LoVo (cell line): ENCODE results near the gene TCAIM.

Experiments
- DNase-seq: peaks from one replicate; pipeline ENCODE4 v3.0.0-alpha.2; 2016; ENCODE audit warnings: low spot score

The TCAIM gene

DNA sequence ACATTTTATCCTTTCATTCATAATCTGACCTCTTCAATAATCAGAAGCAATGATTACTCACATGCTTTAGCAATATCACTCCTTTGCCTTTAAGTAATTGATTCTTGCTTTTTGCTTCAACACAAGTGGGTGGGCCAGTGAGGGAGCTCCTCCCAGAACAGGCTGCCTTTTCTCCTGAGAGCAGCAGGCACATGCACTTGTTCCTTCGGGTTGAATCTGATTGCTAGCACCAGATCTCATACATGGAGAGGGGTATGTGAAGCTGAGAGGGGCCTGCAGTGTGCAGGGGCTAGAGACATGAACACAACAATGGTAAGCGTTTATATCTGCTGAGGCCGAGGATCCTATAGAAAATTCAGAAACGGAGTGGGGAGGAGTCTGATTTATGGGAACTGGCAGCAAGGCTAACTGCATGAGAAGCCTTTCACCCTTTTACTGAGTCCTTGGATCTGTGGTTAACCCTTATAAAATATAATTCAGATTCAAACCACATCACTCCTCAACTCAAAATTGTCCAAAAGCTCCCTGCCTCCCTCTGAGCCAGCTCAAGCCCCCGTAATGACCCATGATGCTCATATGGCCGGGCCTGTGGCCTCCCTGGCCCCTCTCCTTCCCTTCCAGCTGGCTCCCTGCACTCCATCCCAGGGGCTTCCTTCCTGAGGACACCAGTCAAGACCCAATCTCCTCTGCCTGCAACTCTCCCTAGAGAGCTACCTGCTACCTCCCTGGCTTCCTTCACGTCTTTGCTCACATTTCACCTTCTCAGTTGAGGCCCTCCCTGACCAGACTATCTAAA, 106.5 kb downstream of the TCAIM start:
- no peak for DNase-seq

DNA sequence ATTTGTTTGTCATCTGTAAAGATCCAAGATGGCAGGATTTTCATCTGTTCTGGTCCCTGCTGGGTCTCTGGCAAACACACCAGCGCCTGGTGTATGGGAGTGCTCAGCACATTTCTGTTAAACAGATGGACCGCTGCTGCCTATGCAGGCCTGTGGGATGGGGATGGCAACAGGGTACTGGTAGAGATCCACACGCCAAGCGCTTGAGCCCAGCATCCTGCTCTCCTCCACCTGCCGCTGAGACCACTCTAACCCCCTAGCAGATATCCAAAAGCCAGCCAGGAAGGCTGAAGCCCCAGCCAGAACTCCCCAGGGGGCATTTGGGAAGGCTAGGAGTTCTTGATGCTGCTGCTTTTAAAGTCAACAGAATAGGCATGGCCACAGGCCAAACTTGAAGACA, 107.2 kb downstream of the TCAIM start:
- DNase-seq = no peak

DNA sequence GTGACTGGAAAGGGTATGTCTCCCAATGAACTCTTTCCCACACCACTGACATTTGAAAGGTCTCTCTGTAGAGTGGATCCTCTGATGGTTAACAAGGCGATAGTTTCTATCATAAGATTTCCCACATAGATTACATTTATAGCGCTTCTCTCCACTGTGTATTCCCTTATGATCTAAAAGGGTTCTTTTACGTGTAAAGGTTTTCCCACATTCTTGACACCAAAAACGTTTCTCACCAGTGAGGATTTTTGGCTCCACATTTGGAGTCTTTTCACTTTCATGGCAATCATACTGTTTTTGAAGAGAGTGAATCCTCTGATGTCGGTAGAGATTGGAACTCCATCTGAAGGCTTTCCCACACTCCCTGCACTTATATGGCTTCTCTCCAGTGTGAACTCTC, 108.4 kb downstream of the TCAIM start:
- DNase-seq = no peak

DNA sequence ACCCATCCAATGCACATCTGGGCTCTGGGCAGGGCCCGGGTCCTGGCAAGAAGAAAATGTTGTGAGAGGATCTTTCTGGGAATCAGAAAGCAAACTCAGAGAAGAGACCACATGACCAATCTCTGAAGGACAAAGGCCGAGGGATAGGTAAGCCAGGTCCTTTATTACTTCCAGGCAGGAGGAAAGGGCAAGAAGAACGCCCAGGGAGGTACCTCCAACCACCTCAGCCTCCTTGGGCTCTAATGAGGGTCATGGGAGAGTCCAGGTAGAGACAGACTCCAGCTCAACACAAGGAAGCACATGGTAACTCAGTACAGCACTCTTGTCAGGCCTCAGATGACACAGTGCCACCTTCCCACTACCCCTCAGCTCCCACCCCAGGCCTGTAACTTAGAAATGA, 112.9 kb downstream of the TCAIM start:
- no peak for DNase-seq

DNA sequence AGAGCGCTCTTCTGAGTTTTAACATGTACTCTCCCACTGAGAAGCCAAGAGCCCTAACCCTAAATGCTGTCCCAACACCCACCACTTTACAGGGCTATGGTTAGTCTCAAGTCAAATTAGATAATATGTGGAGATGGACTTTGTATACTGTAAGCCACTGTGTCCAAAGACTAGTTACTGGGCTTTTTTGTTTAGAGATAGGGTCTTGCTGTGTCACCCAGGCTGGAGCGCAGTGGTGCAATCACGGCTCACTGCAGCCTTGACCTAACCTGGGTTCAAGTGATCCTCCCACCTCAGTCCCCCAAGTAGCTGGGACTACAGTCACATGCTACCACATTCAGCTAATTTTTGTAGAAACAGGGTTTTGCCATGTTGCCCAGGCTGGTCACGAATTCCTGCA, 115.7 kb downstream of the TCAIM start:
- DNase-seq = no peak

DNA sequence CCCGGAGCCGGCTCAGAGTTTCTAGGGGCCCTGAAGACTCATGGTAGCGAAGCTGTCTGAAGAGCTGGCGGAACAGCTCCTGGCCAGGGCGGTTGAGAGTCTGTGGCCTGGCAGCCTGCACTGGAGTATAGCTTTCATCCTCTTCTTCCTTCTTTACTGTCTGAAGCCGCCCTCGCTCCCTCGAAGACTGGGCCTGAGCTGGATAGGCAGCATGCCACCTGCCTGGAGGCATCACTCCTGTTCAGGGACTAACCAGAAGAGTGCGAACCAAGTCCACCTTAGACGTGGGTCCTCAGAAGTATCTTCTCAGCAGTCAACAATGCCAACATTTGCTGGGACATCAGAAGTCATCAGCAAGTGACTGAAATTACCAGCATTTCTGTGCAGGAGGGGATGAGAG, 116.8 kb downstream of the TCAIM start:
- no peak for DNase-seq
